Neural crest cell (in vitro differentiated cells): ENCODE data around the gene C1QB. TPM values are rescaled to one million over a fixed set of nuclear protein-coding genes. Genes with fewer than 3 reads are reported as not detected.

Source experiments
- DNase-seq: peaks from one replicate; pipeline ENCODE4 v3.0.0; 2021; ENCODE audit warnings: low read depth, mixed read lengths, low spot score
- H3K27ac Mint-ChIP-seq: one replicate; pipeline ENCODE4 v1.8.0; 2021; ENCODE audit warnings: mild to moderate bottlenecking, mixed read lengths; ENCODE audit not compliant: unreplicated experiment
- H3K27me3 Mint-ChIP-seq: 2 replicates; pipeline ENCODE4 v1.8.0; 2021; ENCODE audit warnings: low read depth, mild to moderate bottlenecking, mixed read lengths
- H3K36me3 Mint-ChIP-seq: 2 replicates; pipeline ENCODE4 v1.8.0; 2021; ENCODE audit warnings: low read depth, mild to moderate bottlenecking, mixed read lengths
- H3K4me1 Mint-ChIP-seq: 2 replicates; pipeline ENCODE4 v1.8.0; 2021; ENCODE audit warnings: mixed read lengths
- H3K4me3 Mint-ChIP-seq: one replicate; pipeline ENCODE4 v1.8.0; 2021; ENCODE audit warnings: mild to moderate bottlenecking, mixed read lengths
- H3K9me3 Mint-ChIP-seq: 2 replicates; pipeline ENCODE4 v1.8.0; 2021; ENCODE audit warnings: mixed read lengths
- CTCF ChIP-seq: fragments of 200-600 bp; sonication (generic); conservative IDR thresholded peaks from 2 replicates; pipeline ENCODE4 v1.5.0; 2021; ENCODE audit warnings: antibody characterized with exemption, mild to moderate bottlenecking
- total RNA-seq: library from RNA; stranded (reverse); gene quantifications from 2 replicates; pipeline ENCODE4 v1.2.1, GENCODE V29; 2021

Gene C1QB
- total RNA-seq, 1 donor from 2014 or later: not detected

DNA sequence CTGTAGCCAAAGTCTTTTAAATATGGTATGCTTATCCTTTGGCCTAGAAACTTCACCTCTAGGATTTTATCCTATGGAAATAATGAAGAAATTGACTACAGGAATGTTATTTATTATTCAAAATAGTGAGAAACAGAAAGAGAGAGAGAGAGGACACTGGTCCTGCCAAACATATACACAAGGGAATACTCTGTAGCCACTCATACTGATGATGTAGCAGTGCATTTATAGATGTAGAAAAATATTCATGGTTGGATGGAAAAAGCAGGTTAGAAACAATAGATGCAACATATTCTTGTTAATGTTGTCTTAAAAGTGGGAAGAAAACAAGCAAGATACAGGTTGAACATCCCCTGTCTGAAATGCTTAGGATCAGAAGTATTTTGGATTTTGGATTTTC, 35.4 kb downstream of the C1QB start:
- Mint-ChIP-seq H3K27ac (no peak overlapping the region), H3K9me3 (no peaks in the 10 kb centered on the region), H3K36me3 (no peaks in the 10 kb centered on the region), H3K27me3 (peaks cover 5% of the 10 kb centered on the region), H3K4me3 (no peak overlapping the region), H3K4me1 (peaks cover 47% of the 10 kb centered on the region)
- no peak for TF ChIP-seq CTCF
- DNase-seq: no peak

DNA sequence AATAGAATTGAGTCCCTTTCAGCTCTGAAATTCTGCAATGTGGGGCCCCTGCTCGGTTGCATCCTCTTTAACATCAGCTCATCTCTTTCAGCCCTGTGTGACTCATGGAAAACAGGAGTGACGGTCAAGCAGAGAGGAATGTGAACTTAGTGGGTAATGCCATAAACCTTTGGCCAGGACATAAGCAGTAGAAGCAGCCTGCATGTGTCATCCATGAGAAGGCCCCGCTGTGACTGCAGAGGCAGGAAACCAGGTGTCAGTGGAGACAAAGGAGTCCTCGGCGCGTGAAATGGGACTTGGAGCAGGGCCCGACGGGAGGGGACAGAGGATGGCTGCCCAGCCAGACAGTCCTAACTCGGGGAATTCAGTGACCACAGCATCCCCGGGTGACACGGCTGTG, 36.5 kb downstream of the C1QB start:
- Mint-ChIP-seq H3K27ac (no peak overlapping the region), H3K36me3 (no peaks in the 10 kb centered on the region), H3K4me3 (no peak overlapping the region), H3K27me3 (peaks cover 3% of the 10 kb centered on the region), H3K9me3 (no peaks in the 10 kb centered on the region), H3K4me1 (peaks cover 41% of the 10 kb centered on the region)
- DNase-seq: no peak
- TF ChIP-seq CTCF: no peak

DNA sequence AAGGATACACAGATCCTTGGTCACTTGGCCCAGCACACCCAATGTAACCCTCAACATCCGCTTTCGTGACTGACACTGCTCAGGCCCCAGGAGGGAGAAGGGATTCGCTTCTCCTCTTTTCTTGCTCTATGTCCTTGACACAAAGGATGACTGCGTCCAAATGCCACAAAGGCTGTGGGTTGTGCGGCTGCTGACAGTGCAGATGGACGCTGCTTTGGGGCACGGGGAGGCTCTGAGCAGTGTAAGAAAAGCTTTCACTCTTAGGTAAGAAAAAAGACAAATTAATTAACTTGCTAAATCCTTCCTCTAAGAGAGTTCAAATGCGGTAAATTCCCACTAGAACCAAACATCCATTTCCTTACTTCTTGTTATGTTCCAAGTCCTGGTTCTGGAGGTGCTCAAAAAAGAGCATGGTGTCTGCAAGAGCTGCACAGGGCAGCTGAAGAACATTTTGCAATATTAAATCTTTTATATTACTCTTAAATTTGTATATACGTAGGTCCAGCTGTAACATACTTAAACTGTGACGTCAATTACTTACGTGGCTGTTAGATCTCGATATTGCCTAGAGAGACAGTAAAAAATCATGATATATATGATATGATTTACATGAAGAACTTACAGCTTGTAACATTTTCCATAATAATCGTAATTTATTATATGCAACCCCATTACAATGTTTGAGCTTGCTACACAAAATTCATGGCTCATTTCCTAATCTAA, 38.2 kb downstream of the C1QB start:
- H3K4me3 Mint-ChIP-seq: no peak overlapping the region
- peaks cover 3% of the 10 kb centered on the region for H3K27me3 Mint-ChIP-seq
- TF ChIP-seq CTCF: no peak
- DNase-seq: no peak
- no peaks in the 10 kb centered on the region for H3K36me3 Mint-ChIP-seq
- H3K9me3 Mint-ChIP-seq: no peaks in the 10 kb centered on the region
- peak overlapping the region; percentile 96 for H3K27ac Mint-ChIP-seq
- peaks cover 25% of the 10 kb centered on the region for H3K4me1 Mint-ChIP-seq

DNA sequence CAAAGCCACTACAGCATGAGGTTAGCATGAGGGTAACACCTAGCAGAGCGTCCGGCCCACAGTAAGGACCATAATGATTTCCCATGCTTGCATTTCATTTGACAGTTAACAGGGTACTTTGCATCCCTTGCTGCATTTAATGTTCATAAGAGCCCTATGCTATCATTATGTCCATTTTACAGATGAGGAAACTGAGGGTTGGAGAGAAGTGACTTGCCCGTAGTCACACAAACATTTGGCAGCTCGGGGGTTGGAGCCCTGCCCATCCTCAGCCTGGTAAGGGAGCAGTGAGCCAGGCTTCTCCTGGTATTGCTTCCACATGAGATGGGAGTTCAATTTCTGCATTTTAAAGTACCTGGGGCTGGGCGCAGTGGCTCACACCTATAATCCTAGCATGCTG, 41.1 kb downstream of the C1QB start:
- H3K27me3 Mint-ChIP-seq: no peaks in the 10 kb centered on the region
- no peak overlapping the region for H3K4me3 Mint-ChIP-seq
- no peak overlapping the region for H3K27ac Mint-ChIP-seq
- no peaks in the 10 kb centered on the region for H3K9me3 Mint-ChIP-seq
- no peak for TF ChIP-seq CTCF
- DNase-seq: no peak
- H3K4me1 Mint-ChIP-seq: peaks cover 20% of the 10 kb centered on the region
- no peaks in the 10 kb centered on the region for H3K36me3 Mint-ChIP-seq

DNA sequence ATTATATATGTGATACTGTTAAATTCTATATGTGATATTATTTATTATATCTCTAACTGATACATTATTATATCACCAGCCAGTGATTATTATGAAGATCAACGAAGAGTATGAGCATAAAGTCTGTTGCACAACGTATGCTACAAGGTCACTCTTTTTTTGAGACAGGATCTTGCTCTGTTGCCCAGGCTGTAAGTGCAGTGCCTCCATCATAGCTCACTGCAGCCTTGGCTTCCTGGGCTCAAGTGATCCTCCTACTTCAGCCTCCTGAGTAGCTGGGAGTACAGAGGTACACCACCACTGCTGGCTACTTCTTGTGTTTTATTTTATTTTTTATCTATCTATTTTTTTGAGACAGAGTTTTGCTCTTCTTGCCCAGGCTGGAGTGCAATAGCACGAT, 43.6 kb downstream of the C1QB start:
- Mint-ChIP-seq H3K9me3 (no peaks in the 10 kb centered on the region), H3K36me3 (no peaks in the 10 kb centered on the region), H3K4me3 (no peak overlapping the region), H3K27me3 (no peaks in the 10 kb centered on the region), H3K4me1 (no peaks in the 10 kb centered on the region), H3K27ac (no peak overlapping the region)
- DNase-seq: no peak
- TF ChIP-seq CTCF: no peak
